HS-27A (cell line): Measurements from ENCODE around the gene EN2.

Experiments
- DNase-seq: peaks from one replicate; pipeline ENCODE4 v3.0.0-alpha.2; 2012; ENCODE audit warnings: low read depth, missing footprints

The EN2 gene

GRCh38 chr7:155486783-155487508 lies 29.0 kb downstream of the EN2 start:
- DNase-seq: no peak

- DNase-seq: no peak
These were observed 29.9 kb downstream of the EN2 start for GRCh38 chr7:155487509-155488482.

GRCh38 chr7:155488483-155489127 lies 30.7 kb downstream of the EN2 start:
- DNase-seq: no peak

GRCh38 chr7:155489158-155489840 lies 31.4 kb downstream of the EN2 start:
- DNase-seq: no peak

GRCh38 chr7:155489862-155490696 lies 32.1 kb downstream of the EN2 start:
- DNase-seq: no peak

- no peak for DNase-seq
These were observed 33.0 kb downstream of the EN2 start for GRCh38 chr7:155490697-155491628.

- DNase-seq: no peak
These were observed 33.9 kb downstream of the EN2 start for GRCh38 chr7:155491812-155492211.

- DNase-seq: no peak
These were observed 36.0 kb downstream of the EN2 start for GRCh38 chr7:155493744-155494538.

- DNase-seq: no peak
These were observed 36.6 kb downstream of the EN2 start for GRCh38 chr7:155494551-155494950.

- DNase-seq: no peak
These were observed 37.7 kb downstream of the EN2 start for GRCh38 chr7:155495440-155496248.

- no peak for DNase-seq
These were observed 38.5 kb downstream of the EN2 start for GRCh38 chr7:155496267-155497005.

GRCh38 chr7:155497149-155497901 lies 39.4 kb downstream of the EN2 start:
- DNase-seq: no peak

- no peak for DNase-seq
These were observed 47.5 kb downstream of the EN2 start for GRCh38 chr7:155505422-155505793.

GRCh38 chr7:155506854-155507337 lies 49.0 kb downstream of the EN2 start:
- no peak for DNase-seq

- no peak for DNase-seq
These were observed 49.6 kb downstream of the EN2 start for GRCh38 chr7:155507576-155507975.
